Hippocampal formation (tissue), 2 donors: ENCODE measurements around the gene NDUFB3.
A peak's percentile ranks its signal among the peaks of the same experiment; 100 is the strongest.
"Not testable (repeated sequence)": the region's sequence is repeated elsewhere in the genome, so short reads cannot be mapped to it uniquely, and the experiment has no call there.

Experiments
- DNase-seq, 2 donors: peaks; one replicate each; lab custom pipeline; 2025; lab: John Stamatoyannopoulos, UW

NDUFB3 gene

DNA sequence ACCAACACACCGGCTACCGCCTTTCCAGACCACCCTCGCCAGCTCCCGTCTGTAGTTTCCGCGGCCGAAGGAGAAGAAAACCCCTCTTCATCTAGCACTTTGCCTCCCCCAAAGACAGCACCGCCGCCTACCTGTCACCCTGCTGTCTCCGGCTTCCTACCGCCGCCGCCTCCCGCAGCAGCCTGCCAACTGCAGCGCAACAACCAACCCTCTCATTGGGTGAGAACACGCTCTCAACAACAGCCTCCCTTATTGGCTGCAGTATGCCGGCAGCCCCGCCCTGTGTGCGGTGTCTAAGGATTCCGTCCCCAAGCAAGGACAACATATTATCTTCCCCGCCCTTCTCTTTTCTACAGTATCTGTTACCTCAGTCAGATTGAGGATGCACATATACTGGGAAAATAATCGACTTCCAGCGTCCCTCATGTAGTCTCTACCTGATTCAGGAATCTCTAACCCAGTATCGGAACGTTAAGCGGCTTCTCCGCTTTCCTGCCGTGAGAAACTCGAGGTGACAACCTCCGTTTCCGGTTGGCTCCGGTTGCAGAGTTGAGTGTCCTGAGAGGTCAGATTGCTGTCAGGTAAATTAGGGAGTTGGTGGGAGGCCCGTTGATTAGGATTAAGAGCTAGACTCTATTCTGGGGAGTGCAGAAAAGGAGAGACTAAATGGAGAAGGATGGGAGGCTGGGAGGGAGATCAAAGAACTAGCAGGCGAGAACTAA, at the start of gene NDUFB3, which contains the start of gene HYCC2:
TSS of gene NDUFB3 (plus strand) at position 523 of the 722 bp plus-strand sequence. CDS start 6,882 bp downstream, outside the sequence.
TSS of gene HYCC2 (minus strand) at position 193 of the 722 bp plus-strand sequence. CDS start 47,662 bp downstream, outside the sequence.
- peak; percentile 89 to 94 for DNase-seq

DNA sequence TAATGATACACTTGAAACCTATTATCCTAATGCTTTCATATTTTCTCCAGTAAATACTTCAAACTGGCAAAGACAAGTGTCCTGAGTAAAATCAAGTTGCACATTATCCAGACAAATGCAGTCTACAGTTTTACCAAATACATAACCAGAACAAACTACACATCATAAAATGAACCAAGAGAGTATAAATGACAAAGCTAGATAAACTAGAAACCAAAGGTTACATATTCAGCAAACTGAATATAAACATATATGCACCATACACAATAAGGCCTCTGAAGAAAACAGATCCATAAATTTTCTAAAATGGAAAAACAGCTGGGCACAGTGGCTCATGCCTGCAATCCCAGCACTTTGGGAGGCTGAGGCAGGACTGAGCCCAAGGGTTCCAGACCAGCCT, 47.3 kb upstream of the NDUFB3 start:
- DNase-seq, result no peak

DNA sequence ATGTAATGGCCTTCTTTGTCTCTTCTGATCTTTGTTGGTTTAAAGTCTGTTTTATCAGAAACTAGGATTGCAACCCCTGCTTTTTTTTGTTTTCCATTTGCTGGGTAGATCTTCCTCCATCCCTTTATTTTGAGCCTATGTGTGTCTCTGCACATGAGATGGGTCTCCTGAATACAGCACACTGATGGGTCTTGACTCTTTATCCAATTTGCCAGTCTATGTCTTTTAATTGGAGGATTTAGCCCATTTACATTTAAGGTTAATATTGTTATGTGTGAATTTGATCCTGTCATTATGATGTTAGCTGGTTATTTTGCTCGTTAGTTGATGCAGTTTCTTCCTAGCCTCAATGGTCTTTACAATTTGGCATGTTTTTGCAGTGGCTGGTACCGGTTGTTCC, 37.4 kb upstream of the NDUFB3 start:
- DNase-seq, result not testable (repeated sequence)

DNA sequence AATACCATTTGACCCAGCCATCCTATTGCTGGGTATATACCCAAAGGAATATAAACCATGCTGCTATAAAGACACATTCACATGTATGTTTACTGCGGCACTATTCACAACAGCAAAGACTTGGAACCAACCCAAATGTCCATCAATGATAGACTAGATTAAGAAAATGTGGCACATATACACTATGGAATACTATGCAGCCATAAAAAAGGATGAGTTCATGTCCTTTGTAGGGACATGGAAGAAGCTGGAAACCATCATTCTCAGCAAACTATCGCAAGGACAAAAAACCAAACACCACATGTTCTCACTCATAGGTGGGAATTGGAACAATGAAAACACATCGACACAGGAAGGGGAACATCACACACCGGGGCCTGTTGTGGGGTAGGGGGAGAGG, 33.4 kb upstream of the NDUFB3 start:
- not testable (repeated sequence) for DNase-seq

DNA sequence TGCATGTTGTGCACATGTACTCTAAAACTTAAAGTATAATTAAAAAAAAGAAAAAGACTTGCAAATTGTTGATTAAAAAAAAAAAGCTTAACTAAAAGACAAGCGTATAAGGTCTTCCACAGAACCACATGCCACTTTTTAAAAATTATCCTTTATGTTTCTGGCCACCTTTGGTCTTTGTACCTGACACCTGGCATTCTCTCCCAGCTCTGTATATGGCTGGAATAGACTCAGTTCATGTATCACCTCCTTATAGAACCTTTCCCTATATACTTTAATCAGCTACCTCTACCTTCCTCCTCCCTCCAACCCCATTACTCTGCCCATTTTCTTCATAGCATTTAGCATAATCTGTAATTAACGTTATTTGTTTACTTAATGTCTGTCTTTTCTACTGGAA, 32.9 kb upstream of the NDUFB3 start:
- no peak for DNase-seq

DNA sequence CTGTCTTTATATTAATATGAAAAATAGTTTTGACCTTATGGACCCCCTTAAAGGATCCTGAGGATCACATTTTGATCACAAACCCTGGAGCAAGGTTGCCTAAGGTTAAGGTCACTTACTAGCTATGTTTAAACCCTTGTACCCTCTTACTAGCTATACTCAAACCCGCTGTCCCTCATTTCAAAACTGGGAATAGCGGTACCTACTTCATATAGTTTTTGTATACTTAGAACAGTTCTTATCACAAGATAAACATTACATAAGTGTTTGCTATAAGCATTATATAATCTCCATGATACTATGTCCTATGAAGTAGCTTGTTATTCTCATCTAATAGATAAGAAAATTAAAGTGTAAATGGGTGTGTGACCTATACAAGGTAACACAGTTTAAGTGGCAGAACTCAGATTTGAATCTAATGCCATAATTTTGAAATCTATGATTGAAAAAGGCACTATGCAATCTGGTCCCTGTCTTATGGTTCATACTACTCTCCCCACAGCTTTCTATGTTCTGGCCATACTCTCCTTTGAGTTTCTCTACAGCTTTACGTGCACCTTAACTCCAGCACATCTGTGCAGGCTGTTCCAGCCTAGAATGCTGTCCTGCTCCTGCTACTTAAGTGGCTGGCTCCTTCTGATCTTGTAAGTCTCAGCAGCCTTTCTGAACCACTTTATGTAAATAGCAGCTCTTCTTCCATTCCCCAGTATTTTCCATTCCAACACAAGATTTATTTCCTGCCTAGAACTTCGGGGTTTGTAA, 30.8 kb upstream of the NDUFB3 start:
- DNase-seq, result no peak

DNA sequence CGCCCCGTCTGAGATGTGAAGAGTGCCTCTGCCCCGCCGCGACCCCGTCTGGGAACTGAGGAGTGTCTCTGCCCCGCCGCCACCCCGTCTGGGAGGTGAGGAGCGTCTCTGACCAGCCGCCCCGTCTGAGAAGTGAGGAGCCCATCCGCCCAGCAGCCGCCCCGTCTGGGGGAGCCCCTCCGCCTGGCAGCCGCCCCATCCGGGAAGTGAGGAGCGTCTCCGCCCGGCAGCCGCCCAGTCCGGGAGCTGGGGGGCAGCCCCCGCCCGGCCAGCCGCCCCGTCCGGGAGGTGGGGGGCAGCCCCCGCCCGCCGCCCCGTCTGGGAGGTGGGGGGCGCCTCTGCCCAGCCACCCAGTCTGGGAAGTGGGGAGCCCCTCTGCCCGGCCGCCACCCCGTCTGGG, 29.4 kb upstream of the NDUFB3 start:
- not testable (repeated sequence) for DNase-seq

DNA sequence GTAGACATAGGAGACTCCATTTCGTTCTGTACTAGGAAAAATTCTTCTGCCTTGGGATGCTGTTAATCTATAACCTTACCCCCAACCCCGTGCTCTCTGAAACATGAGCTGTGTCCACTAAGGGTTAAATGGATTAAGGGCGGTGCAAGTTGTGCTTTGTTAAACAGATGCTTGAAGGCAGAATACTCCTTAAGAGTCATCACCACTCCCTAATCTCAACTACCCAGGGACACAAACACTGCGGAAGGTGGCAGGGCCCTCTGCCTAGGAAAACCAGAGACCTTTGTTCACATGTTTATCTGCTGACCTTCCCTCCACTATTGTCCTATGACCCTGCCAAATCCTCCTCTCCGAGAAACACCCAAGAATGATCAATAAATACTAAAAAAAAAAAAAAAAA, 28.8 kb upstream of the NDUFB3 start:
- not testable (repeated sequence) for DNase-seq

DNA sequence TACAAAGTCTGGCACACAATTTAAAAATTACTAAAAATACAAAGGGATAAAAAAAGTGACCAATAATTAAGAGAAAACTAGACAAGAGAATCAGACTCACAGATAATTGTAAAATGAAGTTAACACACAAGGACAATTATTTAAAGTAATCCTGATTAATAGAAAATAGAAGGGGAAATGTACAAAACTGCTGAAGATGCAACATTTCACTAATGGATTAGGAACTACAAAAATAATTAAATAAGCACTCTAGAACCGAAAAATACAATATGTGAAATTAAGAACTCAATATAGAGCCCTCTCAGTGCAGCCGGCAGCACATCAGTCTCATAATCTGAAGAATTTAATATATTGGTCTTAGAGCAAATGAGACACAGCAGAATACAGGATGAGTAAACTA, 24.9 kb upstream of the NDUFB3 start:
- DNase-seq, result no peak

DNA sequence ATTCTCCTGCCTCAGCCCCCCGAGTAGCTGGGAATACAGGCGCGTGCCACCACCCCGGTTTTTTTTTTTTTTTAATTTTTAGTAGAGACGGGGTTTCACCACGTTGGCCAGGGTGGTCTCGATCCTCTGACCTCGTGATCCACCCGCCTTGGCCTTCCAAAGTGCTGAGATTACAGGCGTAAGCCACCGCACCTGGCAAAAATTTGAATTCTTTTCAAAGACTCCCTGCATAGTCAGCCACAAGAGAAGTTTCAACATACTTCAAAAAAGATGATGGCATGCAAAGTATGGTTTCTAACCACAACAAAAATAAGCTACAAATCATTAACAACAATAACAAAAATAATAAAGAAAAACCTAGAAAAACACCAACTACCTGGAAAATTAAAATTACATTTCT, 22.3 kb upstream of the NDUFB3 start:
- DNase-seq, result no peak

DNA sequence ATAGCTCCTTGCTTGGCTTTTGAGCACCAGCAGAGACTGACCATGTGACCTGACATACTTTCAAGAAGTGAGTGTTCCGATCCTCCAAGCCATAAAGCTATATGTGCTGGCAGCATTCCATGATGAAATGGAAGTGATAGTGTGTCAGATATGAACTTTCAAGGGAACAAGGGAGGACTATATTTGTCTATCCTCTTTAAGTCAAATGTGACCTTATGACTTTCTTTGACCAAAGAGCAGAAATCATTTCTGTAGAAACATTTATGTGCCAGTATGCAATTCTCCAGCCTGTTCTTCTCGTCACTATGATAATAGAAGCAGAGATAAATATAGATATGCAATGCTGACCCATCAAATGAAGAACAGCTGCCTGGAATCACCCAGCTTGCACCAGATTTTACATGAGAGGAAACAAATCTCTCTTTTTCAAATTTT, 14.7 kb upstream of the NDUFB3 start:
- DNase-seq, result no peak

DNA sequence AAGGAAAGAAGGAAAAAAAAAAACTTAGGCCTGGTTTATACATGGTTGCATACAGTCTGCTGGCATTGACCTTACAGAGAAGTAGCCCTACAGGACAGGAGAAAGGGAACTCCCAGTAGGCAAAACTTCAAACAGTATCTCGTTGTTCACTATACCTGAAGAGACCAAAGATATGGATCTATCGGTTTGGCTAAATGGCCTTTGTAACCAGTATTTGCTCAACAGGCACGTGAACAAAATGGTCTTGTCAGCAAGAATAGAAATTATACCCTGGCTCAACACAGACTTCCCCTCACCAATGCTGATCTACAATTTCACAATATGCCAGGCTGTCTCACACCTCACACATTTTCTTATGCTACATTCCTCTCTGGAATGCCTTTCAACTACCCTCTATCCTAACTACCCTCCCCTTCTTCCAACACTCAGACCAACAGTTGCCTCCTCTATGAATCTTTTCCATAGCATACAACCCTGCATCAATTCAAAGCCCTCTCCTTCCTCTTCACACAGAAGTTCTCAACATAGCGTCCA, 14.0 kb upstream of the NDUFB3 start:
- no peak for DNase-seq

DNA sequence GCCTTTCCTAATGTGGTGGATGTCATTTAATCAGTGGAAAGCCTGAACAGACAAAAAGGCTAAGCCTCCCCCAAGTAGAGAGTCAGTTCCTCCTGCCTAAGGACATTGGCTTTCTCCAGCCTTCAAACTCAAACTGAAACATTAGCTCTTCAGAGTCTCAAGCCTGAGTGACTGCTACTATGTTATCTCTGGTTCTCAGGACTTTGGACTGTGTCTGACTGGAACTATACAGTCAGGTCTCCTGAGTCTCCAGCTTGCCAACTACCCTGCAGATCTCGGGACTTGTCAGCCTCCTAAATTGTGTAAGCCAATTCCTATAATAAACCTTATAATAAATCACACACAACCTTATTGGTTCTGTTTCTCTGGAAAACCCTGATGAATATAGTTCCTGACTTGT, 12.9 kb upstream of the NDUFB3 start:
- DNase-seq, result no peak

DNA sequence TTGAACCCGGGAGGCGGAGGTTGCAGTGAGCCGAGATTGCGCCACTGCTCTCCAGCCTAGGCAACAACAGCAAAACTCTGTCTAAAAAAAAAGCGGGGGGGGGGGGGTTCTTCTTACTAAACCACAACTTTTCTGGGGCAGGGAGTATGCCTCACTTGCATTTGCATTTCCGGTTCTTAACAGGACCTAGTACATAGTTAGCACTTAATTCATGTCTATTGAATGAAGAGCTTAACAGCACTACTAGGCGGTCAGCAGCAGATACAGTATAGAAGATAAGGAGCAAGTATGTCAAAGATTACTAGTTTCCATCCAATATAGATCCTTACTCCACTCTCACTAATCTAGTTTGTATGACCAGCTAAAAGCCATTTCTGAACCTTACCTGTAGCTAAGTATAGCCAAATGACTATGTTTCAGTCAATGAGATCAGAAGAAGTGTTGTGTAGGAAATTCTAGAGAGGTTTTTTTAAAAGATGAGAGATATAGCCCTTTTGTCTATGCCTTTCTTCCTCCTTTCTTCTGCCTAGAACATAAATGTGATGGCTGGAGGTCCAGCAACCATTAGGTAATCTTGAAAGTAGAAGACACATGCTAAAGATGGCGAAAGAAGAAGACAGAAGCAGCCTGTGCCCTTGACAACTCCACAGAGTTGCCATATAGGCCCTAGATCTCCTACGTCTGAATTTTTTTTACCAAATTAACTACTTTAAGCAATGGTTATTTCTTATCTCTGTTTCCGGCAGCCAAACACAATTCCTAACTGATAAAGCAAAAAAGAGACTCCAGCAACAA, 11.6 kb upstream of the NDUFB3 start:
- no peak for DNase-seq

DNA sequence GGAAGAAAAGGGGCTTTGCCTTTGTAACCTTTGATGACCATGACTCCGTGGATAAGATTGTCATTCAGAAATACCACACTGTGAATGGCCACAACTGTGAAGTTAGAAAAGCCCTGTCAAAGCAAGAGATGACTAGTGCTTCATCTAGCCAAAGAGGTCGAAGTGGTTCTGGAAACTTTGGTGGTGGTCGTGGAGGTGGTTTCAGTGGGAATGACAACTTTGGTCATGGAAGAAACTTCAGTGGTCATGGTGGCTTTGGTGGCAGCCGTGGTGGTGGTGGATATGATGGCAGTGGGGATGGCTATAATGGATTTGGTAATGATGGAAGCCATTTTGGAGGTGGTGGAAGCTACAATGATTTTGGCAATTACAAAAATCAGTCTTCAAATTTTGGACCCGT, 8.3 kb upstream of the NDUFB3 start:
- not testable (repeated sequence) for DNase-seq

DNA sequence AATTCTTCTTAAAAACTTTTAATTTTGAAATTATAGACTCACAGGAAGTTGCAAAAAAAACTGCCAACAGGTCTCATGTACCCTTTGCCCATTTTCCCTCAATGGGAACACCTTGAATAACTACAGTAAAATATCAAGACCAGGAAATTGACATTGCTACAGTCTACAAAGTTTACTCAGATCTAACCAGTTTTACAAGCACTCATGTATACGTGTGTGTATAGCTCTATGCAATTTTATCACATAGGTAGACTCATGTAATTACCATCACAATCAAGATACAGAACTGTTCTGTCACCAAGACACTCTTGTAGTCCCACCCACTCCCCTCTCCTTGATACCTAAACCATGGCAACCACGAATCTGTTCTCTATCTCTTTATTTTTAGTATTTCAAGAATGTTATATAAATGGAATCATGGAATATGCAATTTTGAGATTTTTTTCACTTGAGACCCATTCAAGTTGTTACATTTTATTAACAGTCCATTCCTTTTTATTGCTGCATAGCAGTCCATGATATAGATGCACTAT, 6.9 kb upstream of the NDUFB3 start:
- no peak for DNase-seq

DNA sequence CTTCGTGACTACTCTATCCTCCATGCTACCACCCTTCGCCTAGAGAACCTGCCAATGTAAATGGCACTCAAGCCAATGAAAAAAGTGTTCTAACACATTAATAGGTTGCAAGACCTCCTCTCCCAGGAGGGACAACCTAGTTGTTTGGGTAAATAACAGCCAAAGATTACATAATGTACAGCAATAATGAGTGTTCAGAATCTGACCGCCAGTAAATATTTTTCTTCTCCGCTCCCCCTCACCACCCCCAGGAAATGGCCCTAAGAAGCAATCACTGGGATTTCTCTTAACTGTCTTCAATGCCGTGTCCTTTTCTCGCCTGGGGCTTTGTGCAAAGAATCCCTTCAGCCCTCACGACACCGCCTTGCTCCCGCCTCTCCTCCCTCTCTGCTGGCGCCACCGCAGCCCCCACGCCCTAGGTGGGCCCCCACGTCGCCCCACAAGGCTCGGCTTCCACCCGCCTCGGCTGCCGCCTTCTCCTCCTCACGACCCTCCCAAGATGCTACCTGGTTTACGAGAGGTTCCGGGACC, 788 bp upstream of the NDUFB3 start:
- no peak for DNase-seq

DNA sequence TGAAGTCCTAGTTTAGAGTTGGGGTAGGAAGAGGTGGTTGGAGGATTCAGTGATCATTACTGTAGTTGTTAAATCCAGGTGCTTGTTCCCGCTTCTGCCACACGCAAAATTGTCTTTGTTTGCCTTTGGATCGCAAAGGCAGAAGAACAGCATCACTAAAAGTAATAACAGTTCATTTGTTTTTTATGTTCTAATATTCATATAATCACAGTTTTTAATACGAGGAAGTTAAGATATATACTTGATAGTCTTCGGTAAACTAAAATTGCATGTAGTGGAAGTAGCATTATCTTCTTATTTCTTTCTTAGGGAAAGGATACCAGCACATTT, 365 bp downstream of the NDUFB3 start:
- no peak for DNase-seq

DNA sequence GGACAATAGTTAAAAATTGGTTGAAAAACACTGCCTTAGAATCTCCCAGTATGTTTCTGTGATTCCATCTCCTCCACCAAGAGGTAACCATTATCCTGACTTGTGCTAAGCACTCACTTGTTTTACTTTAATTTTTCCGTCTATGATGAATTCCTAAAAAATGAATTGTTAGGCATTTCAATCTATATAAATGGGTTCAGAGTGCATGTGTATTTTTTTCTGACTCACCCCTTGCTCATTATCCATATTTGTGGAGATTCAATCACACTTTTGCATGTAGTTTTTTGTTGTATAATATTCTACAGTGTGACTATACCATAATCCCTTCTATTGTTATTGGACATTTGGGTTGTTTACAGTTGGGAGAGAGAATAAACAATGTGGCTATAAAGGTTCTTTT, 1.3 kb downstream of the NDUFB3 start:
- DNase-seq, result no peak

DNA sequence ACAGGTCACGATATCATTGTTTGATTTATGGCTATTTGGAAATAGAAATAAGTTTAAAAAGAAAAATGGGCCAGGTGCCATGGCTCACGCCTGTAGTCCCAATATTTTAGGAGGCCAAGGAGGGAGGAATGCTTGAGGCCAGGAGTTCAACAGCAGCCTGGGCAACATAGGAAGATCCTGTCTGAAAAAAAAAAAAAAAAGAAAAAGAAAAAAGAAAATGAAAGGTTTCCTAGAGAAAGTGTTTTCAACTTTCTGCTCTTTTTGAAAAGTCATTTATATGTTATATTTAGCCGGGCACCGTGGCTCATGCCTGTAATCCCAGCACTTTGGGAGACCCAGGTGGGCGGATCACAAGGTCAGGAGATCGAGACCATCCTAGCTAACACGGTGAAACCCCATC, 3.2 kb downstream of the NDUFB3 start:
- DNase-seq, result no peak

DNA sequence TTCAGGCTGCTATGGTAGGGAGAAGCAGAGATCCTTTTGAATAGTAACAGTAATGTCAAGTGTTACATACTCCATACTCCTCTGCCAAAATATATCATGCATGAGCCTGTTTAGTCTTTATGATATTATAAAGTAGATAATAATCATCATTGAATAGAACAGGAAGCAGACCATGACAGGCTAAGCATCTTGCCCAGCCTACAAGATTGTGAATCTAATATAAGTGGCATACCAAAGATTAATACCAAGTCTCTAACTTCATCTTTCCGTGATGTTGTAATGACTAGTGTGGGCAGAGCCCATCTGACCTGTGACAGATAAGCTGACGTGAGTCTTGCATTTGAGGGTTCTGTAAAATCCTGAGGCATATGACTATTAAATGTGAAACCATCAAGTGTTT, 13.1 kb downstream of the NDUFB3 start:
- no peak for DNase-seq

DNA sequence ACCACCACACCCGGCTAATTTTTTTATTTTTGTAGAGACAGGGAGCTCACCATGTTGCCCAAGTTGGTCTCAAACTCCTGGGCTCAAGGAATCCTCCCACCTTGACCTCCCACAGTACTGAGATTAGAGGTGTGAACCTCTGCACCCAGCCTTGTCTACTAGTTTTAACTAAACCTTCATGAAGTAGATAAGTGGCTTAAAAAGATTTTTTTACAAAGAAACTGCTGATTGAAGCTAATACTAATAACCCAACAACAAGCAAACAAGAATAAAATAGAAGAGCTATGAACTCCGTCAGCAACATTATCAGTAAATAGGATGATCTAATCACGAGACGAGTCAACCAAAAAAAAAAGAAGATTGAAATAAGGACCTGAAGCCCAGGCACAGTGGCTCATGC, 18.8 kb downstream of the NDUFB3 start:
- no peak for DNase-seq
